ENCODE data around the gene ARID1B. TPM values are rescaled to one million over a fixed set of nuclear protein-coding genes. Genes with fewer than 3 reads are reported as not detected.
A peak's percentile ranks its signal among the peaks of the same experiment; 100 is the strongest.

ARID1B gene
- total RNA-seq, 5 donors from 2014 or later (not counting 1 experiment from before 2014, with no cell fraction given) = 103 to 161 (median 108) TPM

DNA sequence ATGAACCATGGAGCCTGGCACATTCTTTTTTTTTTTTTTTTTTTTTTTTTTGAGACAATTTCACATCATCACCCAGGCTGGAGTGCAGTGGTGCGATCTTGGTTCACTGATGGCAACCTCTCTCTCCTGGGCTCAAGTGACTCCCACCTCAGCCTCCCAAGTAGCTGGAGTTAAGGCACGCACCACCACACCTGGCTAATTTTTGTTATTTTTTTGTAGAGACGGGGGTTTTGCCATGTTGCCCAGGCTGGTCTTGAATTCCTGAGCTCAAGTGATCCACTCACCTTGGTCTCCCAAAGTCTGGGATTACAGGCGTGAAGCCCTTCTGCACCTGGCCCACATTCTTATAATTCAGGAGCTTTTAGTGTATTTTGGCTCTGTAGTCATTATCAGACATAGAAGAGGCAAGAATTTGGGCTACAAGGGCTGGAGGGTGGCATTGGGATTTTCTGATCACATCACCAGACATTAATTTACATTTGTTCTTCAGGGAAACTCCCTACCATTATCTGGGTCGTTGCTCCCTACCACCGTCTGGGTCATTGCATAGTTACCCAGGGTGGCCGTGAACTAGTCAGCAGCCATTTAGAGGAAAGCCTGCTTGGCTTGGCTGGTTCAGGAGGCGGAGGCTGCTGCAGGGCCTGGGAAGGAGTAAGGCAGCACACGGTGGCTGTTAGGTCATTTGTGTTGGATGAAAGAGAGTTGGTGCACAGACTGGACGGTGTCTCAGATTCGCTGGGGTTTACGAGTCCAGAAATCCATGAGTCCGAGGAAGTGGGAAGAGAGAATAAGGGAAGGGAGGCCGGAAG lies 17.6 kb downstream of the ARID1B start:
- H3K4me1 ChIP-seq (ENCODE audit: control insufficient read depth in 1 of 2, extremely low read depth in 1 of 2, insufficient read depth in 2 of 2, low read length in 2 of 2) = peaks cover 11 to 62% of the 10 kb centered on the region in 2 experiments
- Mint-ChIP-seq H3K9me3 (no peaks in the 10 kb centered on the region), H3K27me3 (no peaks in the 10 kb centered on the region), H3K27ac (peak overlapping the region; percentile 17 to 76), H3K4me3 (peak overlapping the region; percentile 22 to 36 (median 32)), H3K36me3 (peaks cover 18% of the 10 kb centered on the region), H3K4me1 (peaks cover 76 to 98% (median 96%) of the 10 kb centered on the region in 3 donors)
- 53% methylated on average over 9 of the region's 14 CpGs for WGBS (ENCODE audit: insufficient coverage)
- CTCF ChIA-PET = interaction anchor here (0.7 to 1.0 kb wide), 3 partner anchors 29 to 1477 kb away, joined by 3 to 9 read pairs (median 4); no protein-coding TSS in a partner anchor
- no peak overlapping the region for H3K4me3 ChIP-seq (ENCODE audit: control insufficient read depth in 1 of 2, extremely low read depth in 1 of 2, low read length in 1 of 2)
- H3K9me3 ChIP-seq = no peaks in the 10 kb centered on the region
- no peaks in the 10 kb centered on the region for H3K27me3 ChIP-seq (replicated peaks in 1 of 2; ENCODE audit: control insufficient read depth in 2 of 2, extremely low read depth in 1 of 2, insufficient read depth in 2 of 2, low read length in 1 of 2)
- H3K36me3 ChIP-seq (ENCODE audit: control insufficient read depth in 2 of 2, extremely low read depth in 1 of 2, insufficient read depth in 1 of 2, low read length in 1 of 2) = no peaks in the 10 kb centered on the region
- ATAC-seq (replicated peaks in 1 of 4) (peak in 1 of 4 experiments; percentile 19), DNase-seq (peak in 1 of 35 experiments; percentile 31)
- H3K27ac ChIP-seq (ENCODE audit: low read length) = no peak overlapping the region
- POLR2A ChIA-PET = interaction anchor here in 1 of 2 donors (0.7 kb wide), 1 partner anchor 142 kb away, joined by 8 read pairs; no protein-coding TSS in a partner anchor

DNA sequence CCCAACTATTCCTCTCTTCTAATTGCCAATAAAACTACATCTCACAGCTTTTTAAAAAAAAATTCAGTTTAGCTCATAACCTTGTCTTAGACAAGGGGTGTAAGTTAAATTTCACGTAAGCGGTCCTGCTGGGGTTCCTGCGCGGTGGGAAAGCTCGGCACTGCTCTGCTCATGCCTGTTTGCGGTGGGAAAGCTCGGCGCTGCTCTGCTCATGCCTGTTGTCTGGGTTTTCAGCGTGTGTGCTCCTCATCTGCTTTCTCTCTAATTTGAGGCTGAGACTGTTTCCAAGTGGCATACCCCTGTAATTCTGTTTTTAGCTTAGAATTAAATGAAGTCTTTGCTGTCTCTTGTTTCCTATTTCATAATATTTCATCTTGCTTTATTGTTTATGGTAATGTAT lies 18.6 kb downstream of the ARID1B start:
- DNase-seq = no peak
- POLR2A ChIA-PET = interaction anchor here in 1 of 2 donors (1.3 kb wide), 1 partner anchor 11 kb away, joined by 4 read pairs; no protein-coding TSS in a partner anchor
- WGBS (ENCODE audit: insufficient coverage) = 96% methylated on average over 9 of the region's 9 CpGs
- peaks cover 66 to 90% (median 89%) of the 10 kb centered on the region in 3 donors for H3K4me1 Mint-ChIP-seq
- ATAC-seq (replicated peaks in 1 of 4) = no peak
- H3K9me3 ChIP-seq = no peaks in the 10 kb centered on the region
- peak overlapping the region in 1 of 2 donors; percentile 54 for H3K27ac Mint-ChIP-seq
- no peaks in the 10 kb centered on the region for H3K36me3 ChIP-seq (ENCODE audit: control insufficient read depth in 2 of 2, extremely low read depth in 1 of 2, insufficient read depth in 1 of 2, low read length in 1 of 2)
- no peaks in the 10 kb centered on the region for H3K27me3 Mint-ChIP-seq
- H3K27ac ChIP-seq (ENCODE audit: low read length) = no peak overlapping the region
- H3K4me3 ChIP-seq (ENCODE audit: control insufficient read depth in 1 of 2, extremely low read depth in 1 of 2, low read length in 1 of 2) = no peak overlapping the region
- H3K27me3 ChIP-seq (replicated peaks in 1 of 2; ENCODE audit: control insufficient read depth in 2 of 2, extremely low read depth in 1 of 2, insufficient read depth in 2 of 2, low read length in 1 of 2) = no peaks in the 10 kb centered on the region
- no peaks in the 10 kb centered on the region for H3K9me3 Mint-ChIP-seq
- peaks cover 6 to 59% of the 10 kb centered on the region in 2 experiments for H3K4me1 ChIP-seq (ENCODE audit: control insufficient read depth in 1 of 2, extremely low read depth in 1 of 2, insufficient read depth in 2 of 2, low read length in 2 of 2)
- H3K4me3 Mint-ChIP-seq = peak overlapping the region; percentile 6 to 42 (median 20)
- CTCF ChIA-PET = interaction anchor here in 1 of 2 donors (0.7 to 1.4 kb wide), 3 partner anchors 13 to 112 kb away, joined by 3 to 6 read pairs (median 5); no protein-coding TSS in a partner anchor
- H3K36me3 Mint-ChIP-seq = peaks cover 19% of the 10 kb centered on the region

DNA sequence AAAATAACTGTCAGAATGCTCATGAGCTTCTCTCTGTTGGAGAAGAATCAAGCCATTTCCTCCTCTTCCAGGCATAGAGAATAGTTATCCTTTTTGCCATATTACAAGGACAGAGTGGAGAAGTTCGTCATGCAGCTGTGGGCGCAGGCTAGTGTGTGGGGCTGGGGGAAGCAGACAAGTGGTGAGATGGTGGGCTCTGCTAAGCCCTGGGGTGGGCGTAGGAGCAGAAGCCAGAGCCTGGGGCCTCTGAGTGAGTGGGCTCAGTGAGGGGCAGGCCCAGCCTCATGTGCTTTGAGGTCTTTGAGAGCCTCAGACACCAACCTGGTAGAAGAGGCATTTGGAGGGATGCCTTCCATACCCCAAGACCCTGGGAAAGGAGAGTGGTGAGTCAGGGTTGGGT lies 19.4 kb downstream of the ARID1B start:
- POLR2A ChIA-PET = interaction anchor here (0.7 to 1.3 kb wide), 2 partner anchors 11 to 22 kb away, joined by 4 to 8 read pairs; no protein-coding TSS in a partner anchor
- H3K9me3 ChIP-seq = no peaks in the 10 kb centered on the region
- WGBS (ENCODE audit: insufficient coverage) = 100% methylated on average over 3 of the region's 3 CpGs
- H3K27ac ChIP-seq (ENCODE audit: low read length) = no peak overlapping the region
- no peaks in the 10 kb centered on the region for H3K9me3 Mint-ChIP-seq
- peaks cover 0 to 56% of the 10 kb centered on the region in 2 experiments for H3K4me1 ChIP-seq (ENCODE audit: control insufficient read depth in 1 of 2, extremely low read depth in 1 of 2, insufficient read depth in 2 of 2, low read length in 2 of 2)
- H3K4me1 Mint-ChIP-seq = peaks cover 60 to 87% (median 85%) of the 10 kb centered on the region in 3 donors
- DNase-seq (no peak), ATAC-seq (replicated peaks in 1 of 4) (no peak)
- CTCF ChIA-PET = interaction anchor here in 1 of 2 donors (0.8 to 1.4 kb wide), 2 partner anchors 13 to 112 kb away, joined by 3 to 6 read pairs; no protein-coding TSS in a partner anchor
- H3K36me3 Mint-ChIP-seq = peaks cover 21% of the 10 kb centered on the region
- no peaks in the 10 kb centered on the region for H3K27me3 Mint-ChIP-seq
- peak overlapping the region in 1 of 3 donors; percentile 20 for H3K4me3 Mint-ChIP-seq
- H3K4me3 ChIP-seq (ENCODE audit: control insufficient read depth in 1 of 2, extremely low read depth in 1 of 2, low read length in 1 of 2) = no peak overlapping the region
- no peaks in the 10 kb centered on the region for H3K36me3 ChIP-seq (ENCODE audit: control insufficient read depth in 2 of 2, extremely low read depth in 1 of 2, insufficient read depth in 1 of 2, low read length in 1 of 2)
- no peaks in the 10 kb centered on the region for H3K27me3 ChIP-seq (replicated peaks in 1 of 2; ENCODE audit: control insufficient read depth in 2 of 2, extremely low read depth in 1 of 2, insufficient read depth in 2 of 2, low read length in 1 of 2)
- no peak overlapping the region for H3K27ac Mint-ChIP-seq

DNA sequence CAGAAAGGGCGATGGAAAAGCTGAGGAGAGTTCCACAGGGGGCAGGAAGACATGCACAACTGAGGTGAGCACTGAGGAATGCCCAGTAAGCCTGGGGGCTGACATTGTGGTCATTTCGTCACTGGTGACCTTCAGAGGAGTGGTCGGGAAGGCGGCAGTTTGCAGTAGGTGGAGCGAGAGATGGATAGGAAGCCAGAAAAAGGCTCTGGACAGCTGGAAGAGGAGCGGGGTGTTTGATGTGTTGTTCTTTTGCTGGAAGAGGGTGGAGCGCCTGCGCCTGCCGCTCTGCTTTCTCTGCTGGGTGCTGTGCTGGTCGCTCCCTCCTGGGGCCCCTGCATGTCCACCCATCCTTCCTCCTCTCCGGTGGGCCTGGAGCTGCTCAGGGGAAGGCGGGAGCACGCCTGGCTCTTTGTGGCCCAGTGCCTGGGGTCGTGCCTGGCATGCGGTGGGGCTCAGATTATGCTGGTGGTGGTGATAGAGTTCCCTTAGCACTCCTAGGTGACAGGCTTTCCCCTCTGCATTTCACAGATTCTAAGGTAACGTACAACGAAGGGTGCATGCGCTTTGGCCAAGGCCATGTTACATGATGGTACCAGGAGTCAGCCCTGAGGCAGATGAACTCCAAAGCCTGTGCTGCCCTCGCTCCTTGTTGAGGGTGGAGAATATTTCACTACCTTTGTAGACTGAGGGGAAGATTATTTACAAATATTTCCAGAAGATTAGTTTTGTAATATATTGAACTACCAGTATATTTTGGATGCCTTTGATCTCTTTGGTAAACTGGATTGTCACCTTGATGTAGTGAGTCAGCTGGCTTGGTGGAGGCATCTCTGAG lies 20.9 kb downstream of the ARID1B start:
- POLR2A ChIA-PET = no interaction called here
- peaks cover 5 to 46% of the 10 kb centered on the region in 2 experiments for H3K4me1 ChIP-seq (ENCODE audit: control insufficient read depth in 1 of 2, extremely low read depth in 1 of 2, insufficient read depth in 2 of 2, low read length in 2 of 2)
- peak overlapping the region in 1 of 3 donors; percentile 37 for H3K4me3 Mint-ChIP-seq

DNA sequence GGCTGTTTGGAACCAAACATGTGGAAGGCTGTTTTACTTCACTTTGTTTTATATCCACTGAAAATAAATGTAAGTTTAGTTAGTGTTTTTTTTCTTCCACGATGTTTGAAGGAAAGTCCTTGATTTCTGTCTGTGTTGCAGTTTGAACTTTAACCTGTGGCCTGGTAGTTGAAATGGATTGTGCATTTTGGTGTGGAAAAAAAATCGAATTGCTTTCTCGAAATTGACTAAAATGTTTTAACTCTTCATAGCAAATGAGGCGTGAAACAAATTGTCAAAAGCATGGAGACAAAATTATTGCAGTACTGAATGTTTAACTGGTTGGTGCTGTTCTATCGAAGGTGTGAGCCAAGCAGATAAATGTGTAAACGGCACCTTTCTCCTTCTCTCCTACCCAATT lies 24.5 kb downstream of the ARID1B start:
- Histone ChIP-seq H3K27ac (ENCODE audit: low read length) (no peak overlapping the region), H3K27me3 (replicated peaks in 1 of 2; ENCODE audit: control insufficient read depth in 2 of 2, extremely low read depth in 1 of 2, insufficient read depth in 2 of 2, low read length in 1 of 2) (no peaks in the 10 kb centered on the region), H3K4me1 (ENCODE audit: control insufficient read depth in 1 of 2, extremely low read depth in 1 of 2, insufficient read depth in 2 of 2, low read length in 2 of 2) (peaks cover 11 to 20% of the 10 kb centered on the region in 2 experiments), H3K4me3 (ENCODE audit: control insufficient read depth in 1 of 2, extremely low read depth in 1 of 2, low read length in 1 of 2) (no peak overlapping the region), H3K9me3 (no peaks in the 10 kb centered on the region), H3K36me3 (ENCODE audit: control insufficient read depth in 2 of 2, extremely low read depth in 1 of 2, insufficient read depth in 1 of 2, low read length in 1 of 2) (no peaks in the 10 kb centered on the region)
- peaks cover 64 to 81% (median 79%) of the 10 kb centered on the region in 3 donors for H3K4me1 Mint-ChIP-seq
- peak overlapping the region in 1 of 3 donors; percentile 22 for H3K4me3 Mint-ChIP-seq
- DNase-seq (no peak), ATAC-seq (replicated peaks in 1 of 4) (no peak)
- H3K27ac Mint-ChIP-seq = no peak overlapping the region
- CTCF ChIA-PET = interaction anchor here in 1 of 2 donors (0.7 kb wide), 1 partner anchor 29 kb away, joined by 9 read pairs; no protein-coding TSS in a partner anchor
- H3K36me3 Mint-ChIP-seq = peaks cover 24% of the 10 kb centered on the region
- POLR2A ChIA-PET = interaction anchor here in 1 of 2 donors (1.0 kb wide), 1 partner anchor 10 kb away, joined by 3 read pairs; no protein-coding TSS in a partner anchor
- no peaks in the 10 kb centered on the region for H3K27me3 Mint-ChIP-seq
- no peaks in the 10 kb centered on the region for H3K9me3 Mint-ChIP-seq
- 69% methylated on average over 2 of the region's 6 CpGs for WGBS (ENCODE audit: insufficient coverage)

More for the DNA sequence above, 20.9 kb downstream of the ARID1B start:
- DNase-seq (no peak), ATAC-seq (replicated peaks in 1 of 4) (no peak)
- Histone ChIP-seq H3K27me3 (replicated peaks in 1 of 2; ENCODE audit: control insufficient read depth in 2 of 2, extremely low read depth in 1 of 2, insufficient read depth in 2 of 2, low read length in 1 of 2) (no peaks in the 10 kb centered on the region), H3K27ac (ENCODE audit: low read length) (no peak overlapping the region), H3K36me3 (ENCODE audit: control insufficient read depth in 2 of 2, extremely low read depth in 1 of 2, insufficient read depth in 1 of 2, low read length in 1 of 2) (no peaks in the 10 kb centered on the region), H3K4me3 (ENCODE audit: control insufficient read depth in 1 of 2, extremely low read depth in 1 of 2, low read length in 1 of 2) (no peak overlapping the region), H3K9me3 (no peaks in the 10 kb centered on the region)
- 95% methylated on average over 15 of the region's 19 CpGs for WGBS (ENCODE audit: insufficient coverage)
- Mint-ChIP-seq H3K9me3 (no peaks in the 10 kb centered on the region), H3K27ac (no peak overlapping the region), H3K27me3 (no peaks in the 10 kb centered on the region), H3K36me3 (peaks cover 26% of the 10 kb centered on the region), H3K4me1 (peaks cover 60 to 85% (median 84%) of the 10 kb centered on the region in 3 donors)
- CTCF ChIA-PET = no interaction called here

Measured in T-cell (primary cell).